IMR-90 (cell line): Measurements from ENCODE around the gene NME7. TPM values are rescaled to one million over a fixed set of nuclear protein-coding genes. Genes with fewer than 3 reads are reported as not detected.

Experiments used
- ATAC-seq: fragments of 200-7000 bp; cut with Tn5 transposase; 2 replicates; pipeline ENCODE4 v1.9.1; 2020; ENCODE audit warnings: low read depth, mild to moderate bottlenecking, moderate library complexity
- BruUV-seq: library from RNA; stranded (reverse); fragments of 400-500 nt; replicated peaks from 2 replicates; lab custom pipeline; 2021; lab: Mats Ljungman, UMichigan
- CTCF ChIA-PET: fragments of 300-600 bp; formaldehyde crosslinking; extraction: SDS; loops from one replicate; lab custom pipeline; 2021; ENCODE audit warnings: antibody characterized with exemption; lab: Yijun Ruan, JAX
- POLR2A ChIA-PET: fragments of 300-600 bp; sonication (Branson Sonifier 250); formaldehyde crosslinking; loops from one replicate; lab custom pipeline; 2022; ENCODE audit warnings: antibody characterized with exemption; ENCODE audit not compliant: unreplicated experiment; lab: Charles Lee
- DNase-seq: peaks from one replicate; pipeline ENCODE4 v3.0.0; 2013
- H2AFZ ChIP-seq: replicated peaks from 2 replicates; pipeline ENCODE3; 2013; ENCODE audit warnings: low read length, mild to moderate bottlenecking; ENCODE audit not compliant: poor library complexity
- H2AK5ac ChIP-seq: 2 replicates; pipeline ENCODE4 v1.6.1; 2013; ENCODE audit warnings: low read depth, low read length, inconsistent platforms
- H2AK9ac ChIP-seq: replicated peaks from 2 replicates; pipeline ENCODE3; 2013; ENCODE audit warnings: mild to moderate bottlenecking, low read depth, low read length, moderate library complexity; ENCODE audit not compliant: poor library complexity
- H2BK120ac ChIP-seq: 2 replicates; pipeline ENCODE4 v1.6.1; 2013; ENCODE audit warnings: low read depth, low read length, inconsistent platforms
- H2BK15ac ChIP-seq: 3 replicates; pipeline ENCODE4 v1.6.1; 2013; ENCODE audit warnings: low read depth, low read length, inconsistent platforms
- H2BK20ac ChIP-seq: 2 replicates; pipeline ENCODE4 v1.6.1; 2013; ENCODE audit warnings: low read depth, mild to moderate bottlenecking, inconsistent platforms, low read length, moderate library complexity
- H2BK5ac ChIP-seq: 2 replicates; pipeline ENCODE4 v1.6.1; 2013; ENCODE audit warnings: mild to moderate bottlenecking, low read depth, low read length, inconsistent platforms; ENCODE audit not compliant: poor library complexity, severe bottlenecking
- H3K14ac ChIP-seq: replicated peaks from 2 replicates; pipeline ENCODE4 v1.6.1; 2013; ENCODE audit warnings: low read depth, low read length, inconsistent platforms
- H3K18ac ChIP-seq: 2 replicates; pipeline ENCODE4 v1.6.1; 2013; ENCODE audit warnings: low read depth, low read length, control low read depth
- H3K23ac ChIP-seq: 2 replicates; pipeline ENCODE4 v1.6.1; 2013; ENCODE audit warnings: low read depth, low read length, inconsistent platforms
- H3K27ac ChIP-seq: 2 replicates; pipeline ENCODE4 v1.5.1; 2013; ENCODE audit warnings: mild to moderate bottlenecking, control low read depth, low read length; ENCODE audit not compliant: insufficient read depth
- H3K27me3 ChIP-seq: 2 replicates; pipeline ENCODE4 v1.6.1; 2013; ENCODE audit warnings: low read length; ENCODE audit not compliant: control insufficient read depth, insufficient read depth
- H3K36me3 ChIP-seq: 2 replicates; pipeline ENCODE4 v1.6.1; 2013; ENCODE audit warnings: low read length, mixed read lengths; ENCODE audit not compliant: control insufficient read depth, insufficient read depth
- H3K4ac ChIP-seq: 2 replicates; pipeline ENCODE4 v1.6.1; 2013; ENCODE audit warnings: low read depth, low read length, inconsistent platforms
- H3K4me1 ChIP-seq: 2 replicates; pipeline ENCODE4 v1.6.1; 2013; ENCODE audit warnings: low read length, mixed read lengths; ENCODE audit not compliant: control insufficient read depth, insufficient read depth
- H3K4me2 ChIP-seq: 2 replicates; pipeline ENCODE4 v1.6.1; 2013; ENCODE audit warnings: low read depth, mild to moderate bottlenecking, control low read depth, low read length, moderate library complexity
- H3K4me3 ChIP-seq: 2 replicates; pipeline ENCODE4 v1.5.1; 2013; ENCODE audit warnings: low read depth, mild to moderate bottlenecking, control low read depth, low read length, moderate library complexity; ENCODE audit not compliant: insufficient read depth
- H3K56ac ChIP-seq: 2 replicates; pipeline ENCODE4 v1.6.1; 2013; ENCODE audit warnings: low read length, inconsistent platforms; ENCODE audit not compliant: insufficient read depth; ENCODE audit errors: extremely low read depth
- H3K79me1 ChIP-seq, 2 experiments: 2 replicates each; pipeline ENCODE4 v1.6.1; 2013; ENCODE audit warnings: low read length in 2 of 2, inconsistent platforms in 1 of 2, low read depth in 1 of 2
- H3K9ac ChIP-seq: 2 replicates; pipeline ENCODE4 v1.6.1; 2013; ENCODE audit warnings: low read depth, low read length, control low read depth
- H3K9me1 ChIP-seq: 2 replicates; pipeline ENCODE4 v1.6.1; 2013; ENCODE audit warnings: low read length, inconsistent platforms; ENCODE audit not compliant: insufficient read depth
- H3K9me3 ChIP-seq: 2 replicates; pipeline ENCODE4 v1.6.1; 2013; ENCODE audit warnings: low read length; ENCODE audit not compliant: control insufficient read depth, insufficient read depth
- H4K20me1 ChIP-seq: 2 replicates; pipeline ENCODE4 v1.6.1; 2013; ENCODE audit warnings: low read length, inconsistent platforms; ENCODE audit not compliant: insufficient read depth
- H4K5ac ChIP-seq: 2 replicates; pipeline ENCODE4 v1.6.1; 2013; ENCODE audit warnings: mild to moderate bottlenecking, low read depth, low read length, control low read depth
- H4K8ac ChIP-seq, 2 experiments: 2 replicates each; pipeline ENCODE4 v1.6.1; 2013; ENCODE audit warnings: low read depth in 2 of 2, low read length in 2 of 2, control low read depth in 1 of 2, inconsistent platforms in 1 of 2
- H4K91ac ChIP-seq: 2 replicates; pipeline ENCODE4 v1.6.1; 2013; ENCODE audit warnings: low read depth, low read length, inconsistent platforms; ENCODE audit not compliant: insufficient read depth
- MAFK ChIP-seq: IDR thresholded peaks from 2 replicates; pipeline ENCODE4 v1.6.1; 2012; ENCODE audit warnings: low read depth, low read length, improper control_type of control experiment
- MAZ ChIP-seq: IDR thresholded peaks from 2 replicates; pipeline ENCODE4 v1.6.1; 2012; ENCODE audit warnings: low read depth, mild to moderate bottlenecking, low read length, improper control_type of control experiment, moderate library complexity, borderline replicate concordance
- MXI1 ChIP-seq: IDR thresholded peaks from 2 replicates; pipeline ENCODE4 v1.6.1; 2012; ENCODE audit warnings: low read depth, mild to moderate bottlenecking, low read length, moderate library complexity, borderline replicate concordance
- NFE2L2 ChIP-seq: fragments of 150-350 bp; IDR thresholded peaks from 2 replicates; pipeline ENCODE4 v1.6.1; 2016; ENCODE audit warnings: low read depth, mild to moderate bottlenecking, low read length
- POLR2A ChIP-seq: IDR thresholded peaks from 2 replicates; pipeline ENCODE4 v1.6.1; 2012; ENCODE audit warnings: mild to moderate bottlenecking, low read depth, low read length
- RAD21 ChIP-seq: IDR thresholded peaks from 2 replicates; pipeline ENCODE4 v1.6.1; 2012; ENCODE audit warnings: low read length, improper control_type of control experiment
- RCOR1 ChIP-seq: IDR thresholded peaks from 2 replicates; pipeline ENCODE4 v1.6.1; 2012; ENCODE audit warnings: mild to moderate bottlenecking, low read length, improper control_type of control experiment; ENCODE audit not compliant: insufficient replicate concordance
- SMC3 ChIP-seq: fragments of 150-350 bp; IDR thresholded peaks from 2 replicates; pipeline ENCODE4 v1.6.1; 2016; ENCODE audit warnings: low read depth, mild to moderate bottlenecking, antibody characterized with exemption, low read length, moderate library complexity
- USF2 ChIP-seq: fragments of 150-350 bp; IDR thresholded peaks from 2 replicates; pipeline ENCODE4 v1.6.1; 2017; ENCODE audit warnings: mild to moderate bottlenecking, antibody characterized with exemption, low read length, low read depth
- WGBS, 2 experiments: methylation state at CpG; one replicate each; pipeline versions ENCODE4 v1.1.5 to v1.1.7; 2013; ENCODE audit warnings: missing lambda C conversion rate in 2 of 2; ENCODE audit not compliant: insufficient read length in 1 of 2; ENCODE audit errors: extremely low coverage in 2 of 2; 5-methylcytosine and 5-hydroxymethylcytosine counted together
- dilution Hi-C: fragments of 300-500 bp; cut with HindIII; formaldehyde crosslinking; loops from one replicate; pipeline ENCODE4 v1.14.3; 2018; ENCODE audit warnings: low sequenced_read_pairs; ENCODE audit not compliant: unreplicated experiment
- in situ Hi-C: fragments of 300-500 bp; cut with MboI; formaldehyde crosslinking; loops from 3 replicates; pipeline ENCODE4 v1.14.3; 2019; ENCODE audit warnings: low sequenced_read_pairs, inconsistent platforms, mixed read lengths
- intact Hi-C: fragments of 100-400 bp; cut with micrococcal nuclease; formaldehyde crosslinking; loops from 2 replicates; pipeline ENCODE4 v1.10.0; 2022
- polyA plus RNA-seq, 3 experiments: library from polyadenylated mRNA; depleted of rRNA; stranded (reverse); fragments of >200 nt; gene quantifications; 2 replicates each; pipeline ENCODE4 v1.2.3, GENCODE V29; 2012; ENCODE audit warnings: low replicate concordance in 1 of 3
- total RNA-seq: library from RNA; depleted of rRNA; stranded (reverse); fragments of >200 nt; gene quantifications from 2 replicates; pipeline ENCODE4 v1.2.3, GENCODE V29; 2012
- TF ChIP-seq, protein P1 (sequence below): fragments of 150-350 bp; IDR thresholded peaks from 2 replicates; pipeline ENCODE4 v1.6.1; 2016; ENCODE audit warnings: low read depth, mild to moderate bottlenecking, low read length, moderate library complexity, borderline replicate concordance
- TF ChIP-seq, protein P2 (sequence below): conservative IDR thresholded peaks from 2 replicates; pipeline ENCODE4 v1.5.1; 2012; ENCODE audit warnings: mild to moderate bottlenecking, low read depth, low read length, improper control_type of control experiment

NME7 gene
- total and polyA plus RNA-seq, 2 of the 4 experiments (the other 2 are of a cell fraction), result 18.3 to 22.4 TPM

- Histone ChIP-seq H3K56ac (no peak overlapping the region), H3K4me3 (no peak overlapping the region), H2BK15ac (no peak overlapping the region), H4K91ac (no peak overlapping the region), H3K4ac (no peak overlapping the region), H3K18ac (no peak overlapping the region), H2BK5ac (no peak overlapping the region), H3K4me2 (no peak overlapping the region), H4K20me1 (no peaks in the 10 kb centered on the region), H2AFZ (no peak overlapping the region), H3K9me1 (peaks cover 11% of the 10 kb centered on the region), H4K8ac (no peak overlapping the region), H3K27me3 (no peaks in the 10 kb centered on the region), H3K4me1 (no peaks in the 10 kb centered on the region), H2BK120ac (no peak overlapping the region), H2AK5ac (no peak overlapping the region), H3K36me3 (peaks cover 3% of the 10 kb centered on the region; the same call in 1 of the 2 replicates), H2BK20ac (no peak overlapping the region), H3K9ac (no peak overlapping the region), H3K79me1 (peaks cover 9 to 28% of the 10 kb centered on the region in 2 experiments), H4K5ac (no peak overlapping the region), H3K14ac (no peak overlapping the region), H3K9me3 (no peaks in the 10 kb centered on the region), H2AK9ac (no peak overlapping the region), H3K23ac (no peak overlapping the region), H3K27ac (no peak overlapping the region)
- intact Hi-C loops, result no loop called here
- no peak for DNase-seq
- in situ Hi-C loops, result no loop called here
- TF ChIP-seq MAFK (no peak), RAD21 (no peak), MXI1 (no peak), NFE2L2 (no peak), SMC3 (no peak), POLR2A (no peak), USF2 (no peak), MAZ (no peak), RCOR1 (no peak)
- TF ChIP-seq, protein P1, sequence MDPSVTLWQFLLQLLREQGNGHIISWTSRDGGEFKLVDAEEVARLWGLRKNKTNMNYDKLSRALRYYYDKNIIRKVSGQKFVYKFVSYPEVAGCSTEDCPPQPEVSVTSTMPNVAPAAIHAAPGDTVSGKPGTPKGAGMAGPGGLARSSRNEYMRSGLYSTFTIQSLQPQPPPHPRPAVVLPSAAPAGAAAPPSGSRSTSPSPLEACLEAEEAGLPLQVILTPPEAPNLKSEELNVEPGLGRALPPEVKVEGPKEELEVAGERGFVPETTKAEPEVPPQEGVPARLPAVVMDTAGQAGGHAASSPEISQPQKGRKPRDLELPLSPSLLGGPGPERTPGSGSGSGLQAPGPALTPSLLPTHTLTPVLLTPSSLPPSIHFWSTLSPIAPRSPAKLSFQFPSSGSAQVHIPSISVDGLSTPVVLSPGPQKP, result no peak
- TF ChIP-seq, protein P2, sequence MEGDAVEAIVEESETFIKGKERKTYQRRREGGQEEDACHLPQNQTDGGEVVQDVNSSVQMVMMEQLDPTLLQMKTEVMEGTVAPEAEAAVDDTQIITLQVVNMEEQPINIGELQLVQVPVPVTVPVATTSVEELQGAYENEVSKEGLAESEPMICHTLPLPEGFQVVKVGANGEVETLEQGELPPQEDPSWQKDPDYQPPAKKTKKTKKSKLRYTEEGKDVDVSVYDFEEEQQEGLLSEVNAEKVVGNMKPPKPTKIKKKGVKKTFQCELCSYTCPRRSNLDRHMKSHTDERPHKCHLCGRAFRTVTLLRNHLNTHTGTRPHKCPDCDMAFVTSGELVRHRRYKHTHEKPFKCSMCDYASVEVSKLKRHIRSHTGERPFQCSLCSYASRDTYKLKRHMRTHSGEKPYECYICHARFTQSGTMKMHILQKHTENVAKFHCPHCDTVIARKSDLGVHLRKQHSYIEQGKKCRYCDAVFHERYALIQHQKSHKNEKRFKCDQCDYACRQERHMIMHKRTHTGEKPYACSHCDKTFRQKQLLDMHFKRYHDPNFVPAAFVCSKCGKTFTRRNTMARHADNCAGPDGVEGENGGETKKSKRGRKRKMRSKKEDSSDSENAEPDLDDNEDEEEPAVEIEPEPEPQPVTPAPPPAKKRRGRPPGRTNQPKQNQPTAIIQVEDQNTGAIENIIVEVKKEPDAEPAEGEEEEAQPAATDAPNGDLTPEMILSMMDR, result no peak
- ChIA-PET CTCF (interaction anchor here (0.7 kb wide), 1 partner anchor 190 kb away, joined by 4 read pairs; no protein-coding TSS in a partner anchor), POLR2A (interaction anchor here (0.6 to 0.7 kb wide), 2 partner anchors 44 to 357 kb away, joined by 5 to 9 read pairs; no protein-coding TSS in a partner anchor)
- WGBS, 2 experiments, result no CpG with 5 or more reads among the region's 3 CpGs
- no peak for ATAC-seq
- no TSS peak for BruUV-seq
- dilution Hi-C loops, result no loop called here
Measured at GRCh38 chr1:169126335-169126734, 241.3 kb downstream of the NME7 start.
